ENCODE measurements around the gene SCD5.

The SCD5 gene

GRCh38 chr4:82642331-82642730 lies 156.3 kb downstream of the SCD5 start:
- H3K36me3 ChIP-seq (replicated peaks in 1 of 2; ENCODE audit: control insufficient read depth in 2 of 2, insufficient read depth in 2 of 2, low read length in 2 of 2), result no peaks in the 10 kb centered on the region
- WGBS, 2 donors (ENCODE audit: extremely low coverage in 2 of 2, insufficient read length in 2 of 2, insufficient replicate concordance in 1 of 2), result no CpG with 5 or more reads among the region's 7 CpGs
- no peak overlapping the region for H2BK15ac ChIP-seq (ENCODE audit: low read length)
- H3K18ac ChIP-seq (ENCODE audit: low read length), result no peak overlapping the region
- no peak overlapping the region for H3K14ac ChIP-seq (ENCODE audit: low read length)
- H2AK5ac ChIP-seq (ENCODE audit: low read depth, low read length), result no peak overlapping the region
- no peak for DNase-seq (ENCODE audit: low spot score)
- H3K79me1 ChIP-seq (ENCODE audit: low read depth, low read length), result no peaks in the 10 kb centered on the region
- H3K27me3 ChIP-seq (ENCODE audit: control insufficient read depth in 3 of 3, insufficient read depth in 3 of 3, low read depth in 1 of 3, low read length in 3 of 3), result no peaks in the 10 kb centered on the region
- H3K9ac ChIP-seq (ENCODE audit: low read depth, low read length, poor library complexity), result no peak overlapping the region
- H4K91ac ChIP-seq (ENCODE audit: low read depth, low read length, poor library complexity), result no peak overlapping the region
- no peaks in the 10 kb centered on the region for H3K9me3 ChIP-seq (replicated peaks in 1 of 2; ENCODE audit: control insufficient read depth in 2 of 2, insufficient read depth in 1 of 2, low read depth in 1 of 2, low read length in 2 of 2)
- H2BK12ac ChIP-seq (ENCODE audit: low read length), result no peak overlapping the region
- H3K4ac ChIP-seq (ENCODE audit: low read length), result no peak overlapping the region
- H3K23ac ChIP-seq (ENCODE audit: low read depth, low read length, poor library complexity), result no peak overlapping the region
- H2BK120ac ChIP-seq (ENCODE audit: low read depth, low read length), result no peak overlapping the region
- H4K8ac ChIP-seq (ENCODE audit: low read depth, low read length), result no peak overlapping the region
- H3K27ac ChIP-seq (replicated peaks; ENCODE audit: low read length), result no peak overlapping the region
- no peak overlapping the region for H2BK5ac ChIP-seq (ENCODE audit: low read length)
- H3K4me2 ChIP-seq (ENCODE audit: insufficient read depth, low read length, poor library complexity, severe bottlenecking), result no peak overlapping the region
- no peak overlapping the region for H2AFZ ChIP-seq (ENCODE audit: low read length)
- H3K4me3 ChIP-seq (ENCODE audit: low read length in 2 of 2), result no peak overlapping the region
- peaks cover 4 to 5% of the 10 kb centered on the region in 2 donors for H3K4me1 ChIP-seq (ENCODE audit: control insufficient read depth in 2 of 2, insufficient read depth in 1 of 2, low read depth in 1 of 2, low read length in 2 of 2)

- DNase-seq (ENCODE audit: low spot score), result no peak
- H4K91ac ChIP-seq (ENCODE audit: low read depth, low read length, poor library complexity), result no peak overlapping the region
These were observed 158.1 kb downstream of the SCD5 start for GRCh38 chr4:82640540-82640939.

GRCh38 chr4:82639971-82640370 lies 158.6 kb downstream of the SCD5 start:
- no peak overlapping the region for H2BK15ac ChIP-seq (ENCODE audit: low read length)
- DNase-seq (ENCODE audit: low spot score), result no peak
- H3K4me2 ChIP-seq (ENCODE audit: insufficient read depth, low read length, poor library complexity, severe bottlenecking), result no peak overlapping the region
- H3K9ac ChIP-seq (ENCODE audit: low read depth, low read length, poor library complexity), result no peak overlapping the region
- H3K27ac ChIP-seq (replicated peaks; ENCODE audit: low read length), result no peak overlapping the region
- H2AK5ac ChIP-seq (ENCODE audit: low read depth, low read length), result no peak overlapping the region
- H2BK5ac ChIP-seq (ENCODE audit: low read length), result peak overlapping the region; percentile 21
- no peaks in the 10 kb centered on the region for H3K27me3 ChIP-seq (ENCODE audit: control insufficient read depth in 3 of 3, insufficient read depth in 3 of 3, low read depth in 1 of 3, low read length in 3 of 3)
- no peak overlapping the region for H2BK12ac ChIP-seq (ENCODE audit: low read length)
- peaks cover 0 to 4% of the 10 kb centered on the region in 2 donors for H3K4me1 ChIP-seq (ENCODE audit: control insufficient read depth in 2 of 2, insufficient read depth in 1 of 2, low read depth in 1 of 2, low read length in 2 of 2)
- H2AFZ ChIP-seq (ENCODE audit: low read length), result no peak overlapping the region
- no peaks in the 10 kb centered on the region for H3K79me1 ChIP-seq (ENCODE audit: low read depth, low read length)
- WGBS, 2 donors (ENCODE audit: extremely low coverage in 2 of 2, insufficient read length in 2 of 2, insufficient replicate concordance in 1 of 2), result no CpG with 5 or more reads among the region's 8 CpGs
- peaks cover 0 to 14% of the 10 kb centered on the region in 2 donors for H3K36me3 ChIP-seq (replicated peaks in 1 of 2; ENCODE audit: control insufficient read depth in 2 of 2, insufficient read depth in 2 of 2, low read length in 2 of 2)
- peak overlapping the region; percentile 7 for H3K23ac ChIP-seq (ENCODE audit: low read depth, low read length, poor library complexity)
- H4K91ac ChIP-seq (ENCODE audit: low read depth, low read length, poor library complexity), result no peak overlapping the region
- H3K4me3 ChIP-seq (ENCODE audit: low read length in 2 of 2), result no peak overlapping the region
- H3K4ac ChIP-seq (ENCODE audit: low read length), result no peak overlapping the region
- no peak overlapping the region for H4K8ac ChIP-seq (ENCODE audit: low read depth, low read length)
- H2BK120ac ChIP-seq (ENCODE audit: low read depth, low read length), result no peak overlapping the region
- peak overlapping the region; percentile 22 for H3K18ac ChIP-seq (ENCODE audit: low read length)
- H3K9me3 ChIP-seq (replicated peaks in 1 of 2; ENCODE audit: control insufficient read depth in 2 of 2, insufficient read depth in 1 of 2, low read depth in 1 of 2, low read length in 2 of 2), result no peaks in the 10 kb centered on the region
- no peak overlapping the region for H3K14ac ChIP-seq (ENCODE audit: low read length)

More at GRCh38 chr4:82640540-82640939, 158.1 kb downstream of the SCD5 start:
- Histone ChIP-seq H3K27ac (replicated peaks; ENCODE audit: low read length) (no peak overlapping the region), H3K36me3 (replicated peaks in 1 of 2; ENCODE audit: control insufficient read depth in 2 of 2, insufficient read depth in 2 of 2, low read length in 2 of 2) (peaks cover 0 to 13% of the 10 kb centered on the region in 2 donors), H3K14ac (ENCODE audit: low read length) (no peak overlapping the region), H3K9ac (ENCODE audit: low read depth, low read length, poor library complexity) (no peak overlapping the region), H2BK5ac (ENCODE audit: low read length) (no peak overlapping the region), H3K4me2 (ENCODE audit: insufficient read depth, low read length, poor library complexity, severe bottlenecking) (no peak overlapping the region), H3K4ac (ENCODE audit: low read length) (no peak overlapping the region), H3K9me3 (replicated peaks in 1 of 2; ENCODE audit: control insufficient read depth in 2 of 2, insufficient read depth in 1 of 2, low read depth in 1 of 2, low read length in 2 of 2) (no peaks in the 10 kb centered on the region), H3K18ac (ENCODE audit: low read length) (no peak overlapping the region), H2AK5ac (ENCODE audit: low read depth, low read length) (no peak overlapping the region), H2BK12ac (ENCODE audit: low read length) (no peak overlapping the region), H3K27me3 (ENCODE audit: control insufficient read depth in 3 of 3, insufficient read depth in 3 of 3, low read depth in 1 of 3, low read length in 3 of 3) (no peaks in the 10 kb centered on the region), H3K4me1 (ENCODE audit: control insufficient read depth in 2 of 2, insufficient read depth in 1 of 2, low read depth in 1 of 2, low read length in 2 of 2) (peaks cover 0 to 4% of the 10 kb centered on the region in 2 donors), H3K23ac (ENCODE audit: low read depth, low read length, poor library complexity) (no peak overlapping the region), H4K8ac (ENCODE audit: low read depth, low read length) (no peak overlapping the region), H2BK15ac (ENCODE audit: low read length) (no peak overlapping the region), H3K4me3 (ENCODE audit: low read length in 2 of 2) (no peak overlapping the region), H2AFZ (ENCODE audit: low read length) (no peak overlapping the region), H3K79me1 (ENCODE audit: low read depth, low read length) (no peaks in the 10 kb centered on the region), H2BK120ac (ENCODE audit: low read depth, low read length) (no peak overlapping the region)
- no CpG with 5 or more reads among the region's 5 CpGs for WGBS, 2 donors (ENCODE audit: extremely low coverage in 2 of 2, insufficient read length in 2 of 2, insufficient replicate concordance in 1 of 2)

GRCh38 chr4:82638479-82638878 lies 160.1 kb downstream of the SCD5 start:
- Histone ChIP-seq H3K4me1 (ENCODE audit: control insufficient read depth in 2 of 2, insufficient read depth in 1 of 2, low read depth in 1 of 2, low read length in 2 of 2) (peaks cover 0 to 4% of the 10 kb centered on the region in 2 donors), H3K4me2 (ENCODE audit: insufficient read depth, low read length, poor library complexity, severe bottlenecking) (no peak overlapping the region), H3K27me3 (ENCODE audit: control insufficient read depth in 3 of 3, insufficient read depth in 3 of 3, low read depth in 1 of 3, low read length in 3 of 3) (no peaks in the 10 kb centered on the region), H2BK12ac (ENCODE audit: low read length) (no peak overlapping the region), H3K36me3 (replicated peaks in 1 of 2; ENCODE audit: control insufficient read depth in 2 of 2, insufficient read depth in 2 of 2, low read length in 2 of 2) (peaks cover 2 to 26% of the 10 kb centered on the region in 2 donors), H3K4ac (ENCODE audit: low read length) (no peak overlapping the region), H3K23ac (ENCODE audit: low read depth, low read length, poor library complexity) (no peak overlapping the region), H3K18ac (ENCODE audit: low read length) (no peak overlapping the region), H3K9ac (ENCODE audit: low read depth, low read length, poor library complexity) (no peak overlapping the region), H3K9me3 (replicated peaks in 1 of 2; ENCODE audit: control insufficient read depth in 2 of 2, insufficient read depth in 1 of 2, low read depth in 1 of 2, low read length in 2 of 2) (no peaks in the 10 kb centered on the region), H3K79me1 (ENCODE audit: low read depth, low read length) (no peaks in the 10 kb centered on the region), H2AK5ac (ENCODE audit: low read depth, low read length) (no peak overlapping the region), H4K8ac (ENCODE audit: low read depth, low read length) (no peak overlapping the region), H3K27ac (replicated peaks; ENCODE audit: low read length) (no peak overlapping the region), H3K4me3 (ENCODE audit: low read length in 2 of 2) (no peak overlapping the region), H2BK120ac (ENCODE audit: low read depth, low read length) (no peak overlapping the region), H2BK5ac (ENCODE audit: low read length) (no peak overlapping the region), H2BK15ac (ENCODE audit: low read length) (no peak overlapping the region), H2AFZ (ENCODE audit: low read length) (no peak overlapping the region), H3K14ac (ENCODE audit: low read length) (no peak overlapping the region), H4K91ac (ENCODE audit: low read depth, low read length, poor library complexity) (no peak overlapping the region)
- no CpG with 5 or more reads among the region's 2 CpGs for WGBS, 2 donors (ENCODE audit: extremely low coverage in 2 of 2, insufficient read length in 2 of 2, insufficient replicate concordance in 1 of 2)
- no peak for DNase-seq (ENCODE audit: low spot score)

Measured in neuronal stem cell (in vitro differentiated cells).